GM19238 (cell line): Measurements from ENCODE around the gene TMEM236.

Experiments
- DNase-seq: peaks from one replicate; pipeline ENCODE4 v3.0.0; 2011; ENCODE audit warnings: low spot score; ENCODE audit not compliant: insufficient read length

The TMEM236 gene

DNA sequence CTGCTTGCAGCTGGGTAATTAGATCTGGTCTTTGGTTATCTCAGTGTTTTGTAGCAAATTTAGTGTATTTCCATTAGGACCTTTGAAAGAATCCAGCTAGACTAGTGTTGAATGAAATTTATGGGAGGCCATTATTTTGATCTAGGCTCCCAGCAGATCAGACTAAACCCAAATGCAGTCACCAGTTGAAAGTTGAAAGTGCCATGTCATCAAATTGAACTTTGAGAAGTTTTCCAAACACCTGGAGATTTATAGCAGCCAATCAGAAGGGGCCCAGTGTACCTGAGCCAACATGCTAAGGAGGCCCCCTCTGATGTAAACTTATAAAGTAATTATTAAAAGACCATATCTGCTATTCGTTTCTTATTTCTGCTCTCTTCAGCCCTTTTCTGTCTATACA lies 11.3 kb upstream of the TMEM236 start:
- no peak for DNase-seq

DNA sequence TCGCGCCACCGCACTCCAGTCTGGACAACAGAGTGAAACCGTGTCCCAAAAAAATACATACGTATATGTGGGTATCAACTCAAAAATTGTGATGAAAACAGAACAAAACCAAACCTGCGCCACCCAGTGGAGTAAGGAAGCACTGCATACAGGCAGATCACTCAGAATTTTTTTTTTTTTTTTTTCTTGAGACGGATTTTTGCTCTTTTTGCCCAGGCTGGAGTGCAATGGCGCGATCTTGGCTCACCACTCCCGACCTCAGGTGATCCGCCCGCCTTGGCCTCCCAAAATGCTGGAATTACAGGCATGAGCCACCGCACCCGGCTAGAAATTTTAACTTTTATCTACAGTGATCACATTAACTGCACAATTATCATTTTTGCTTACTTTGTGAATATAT lies 9.1 kb upstream of the TMEM236 start:
- no peak for DNase-seq

DNA sequence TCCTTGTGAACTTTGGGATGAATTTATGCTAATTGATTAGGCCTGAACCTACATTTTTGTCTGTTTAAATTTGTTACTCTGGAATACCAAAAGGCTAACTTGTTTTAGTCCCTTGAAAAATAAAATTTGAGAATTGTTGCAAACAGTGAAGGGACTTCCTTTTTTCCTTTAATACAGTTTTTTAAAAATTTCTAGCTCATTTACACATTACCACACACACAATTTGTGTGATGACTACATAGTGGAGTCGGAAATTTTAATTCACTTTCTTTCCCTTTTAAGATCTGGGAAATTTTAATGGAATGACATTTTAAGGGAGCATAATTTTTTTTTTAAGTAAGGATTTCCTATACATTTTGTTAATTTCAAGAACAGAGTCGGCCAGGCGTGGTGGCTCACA lies 8.6 kb upstream of the TMEM236 start:
- no peak for DNase-seq

DNA sequence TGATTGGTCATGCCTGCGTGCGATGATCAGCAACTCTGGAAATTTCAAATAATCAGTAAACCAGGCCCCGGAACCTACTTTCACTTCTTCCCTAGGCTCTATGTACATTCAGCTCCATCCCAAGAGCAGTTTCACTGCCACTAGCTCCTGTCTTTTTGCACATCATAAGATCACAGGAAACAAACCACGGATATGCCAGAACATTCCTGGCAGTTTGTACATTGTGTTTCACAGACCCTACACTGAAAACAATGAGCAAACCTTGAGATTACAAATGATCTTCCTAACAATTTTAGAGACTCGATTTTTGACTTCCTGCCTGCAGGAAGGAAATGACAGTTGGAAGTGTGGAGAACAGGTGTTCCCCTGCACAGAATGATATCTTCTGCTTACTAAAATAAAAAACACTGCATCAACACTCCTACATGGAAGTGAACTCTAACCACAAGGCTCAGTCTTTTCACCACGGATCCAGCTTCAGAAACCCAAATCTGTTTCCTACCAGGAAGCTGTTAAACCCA lies 7.6 kb upstream of the TMEM236 start:
- DNase-seq = no peak

DNA sequence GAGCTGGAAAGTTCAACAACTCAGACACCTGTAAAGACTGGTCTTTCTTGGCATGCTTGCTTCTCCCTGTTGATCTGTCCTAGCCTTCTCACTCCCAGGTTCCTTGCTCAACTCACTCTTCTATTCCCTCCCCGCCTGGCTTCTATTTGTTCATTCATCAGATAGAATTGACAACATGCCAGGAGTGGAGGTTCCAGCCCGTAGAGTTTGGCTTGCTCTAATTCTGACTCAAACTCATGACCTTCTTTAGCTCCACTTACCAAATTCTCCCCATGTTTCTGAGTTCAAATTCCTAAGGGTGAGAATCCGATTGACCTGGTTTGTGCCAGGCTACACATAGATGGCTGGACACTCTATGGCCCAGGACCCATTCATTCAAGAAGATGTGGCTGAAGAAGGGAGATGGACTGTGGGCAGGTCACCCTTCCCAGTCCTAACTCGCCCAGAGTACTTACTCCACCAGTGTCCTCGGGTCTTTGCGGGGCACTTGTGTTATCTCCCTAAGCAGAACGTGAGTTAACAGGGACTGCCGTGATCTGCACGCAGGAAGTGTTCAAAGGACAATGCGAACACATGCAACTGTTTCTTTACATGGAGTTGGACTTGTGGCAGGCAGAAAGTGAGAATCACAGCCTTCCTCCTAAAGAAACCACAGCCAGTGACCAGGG lies 4.0 kb upstream of the TMEM236 start:
- no peak for DNase-seq

DNA sequence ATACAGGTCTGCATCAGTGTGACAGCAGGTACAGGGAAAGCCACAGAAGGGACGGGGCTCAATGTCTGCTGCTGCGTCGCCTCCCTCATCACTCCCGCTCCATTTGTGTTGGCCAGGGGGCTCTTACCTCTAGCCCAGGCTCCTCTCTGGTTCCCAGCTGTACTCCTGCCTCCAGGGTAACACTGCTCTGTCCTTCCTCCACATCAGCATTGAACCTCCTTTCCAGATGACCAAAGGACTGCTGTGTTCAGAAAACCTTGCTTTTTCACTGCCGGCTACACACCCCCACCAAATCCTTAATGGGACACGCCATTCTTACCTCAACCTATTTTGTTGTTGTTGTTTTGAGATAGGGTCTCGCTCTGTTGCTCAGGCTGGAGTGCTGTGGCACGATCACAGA lies 2.1 kb upstream of the TMEM236 start:
- DNase-seq = no peak

DNA sequence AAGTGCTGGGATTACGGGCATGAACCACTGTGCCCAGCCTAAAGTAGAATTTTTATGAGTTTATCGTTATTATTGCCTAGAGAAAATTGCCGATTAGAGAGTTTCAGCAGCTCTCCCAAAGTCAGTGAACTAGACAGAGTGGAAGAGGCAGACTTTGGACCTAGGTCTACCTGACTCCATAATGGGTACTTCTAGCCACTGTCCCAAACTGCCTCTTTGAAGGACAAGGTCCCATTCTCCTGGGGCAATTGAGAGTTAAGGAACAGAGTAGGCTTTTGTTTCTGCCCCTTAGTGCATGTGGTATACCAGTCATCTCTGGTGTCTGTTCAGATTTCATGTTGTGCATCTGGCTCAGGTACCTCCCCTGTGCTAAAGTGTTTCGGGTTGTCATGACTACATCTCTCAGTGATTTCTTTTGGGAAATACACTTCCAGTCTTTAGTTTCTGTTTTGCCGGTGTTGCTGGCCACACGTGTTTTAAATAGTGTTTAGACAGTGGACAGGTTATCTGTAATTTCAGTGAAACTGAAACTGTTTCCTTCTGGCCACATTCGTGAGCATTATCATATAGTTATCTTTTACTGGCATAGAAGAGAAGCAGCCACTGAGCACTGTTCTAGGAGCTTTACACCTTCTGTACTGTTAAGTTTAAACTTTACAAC lies 4.7 kb downstream of the TMEM236 start:
- DNase-seq = peak; percentile 55

DNA sequence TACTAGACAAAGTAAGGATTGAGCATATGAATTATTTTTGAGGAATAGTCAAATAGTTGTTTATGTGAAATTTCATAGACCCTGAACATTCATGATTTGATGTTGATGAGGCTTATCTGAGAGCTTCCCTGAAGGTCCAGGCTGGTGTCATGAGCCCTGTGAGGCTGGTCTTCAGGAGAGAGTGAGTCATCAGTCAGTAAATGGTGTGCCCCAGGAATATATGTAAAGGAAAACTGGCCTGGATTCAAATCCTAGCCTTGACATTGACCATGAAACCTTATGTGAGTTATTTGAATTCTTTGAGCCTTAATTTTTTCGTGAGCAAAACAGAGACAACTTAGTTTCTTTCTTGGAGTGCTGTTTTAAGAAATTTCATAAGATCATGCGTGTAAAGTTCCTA lies 6.2 kb downstream of the TMEM236 start:
- no peak for DNase-seq

DNA sequence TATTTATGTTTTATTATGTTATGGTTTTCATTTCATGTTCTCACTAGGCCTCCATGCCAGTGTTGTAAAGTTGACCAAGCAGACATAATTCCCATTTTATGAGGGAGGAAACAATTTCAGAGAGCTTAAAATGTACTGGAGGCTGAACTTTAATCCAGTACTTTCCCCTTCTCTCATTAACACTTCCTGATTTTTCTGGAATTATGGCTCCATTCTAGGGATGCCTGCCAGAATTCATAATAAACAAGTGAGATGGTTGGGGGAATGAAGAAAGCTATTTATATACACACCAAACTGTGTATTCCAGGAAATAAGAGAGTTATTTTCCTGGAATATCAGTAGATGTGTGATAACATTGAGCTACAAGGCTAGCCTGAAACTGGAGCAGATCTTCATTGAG lies 6.9 kb downstream of the TMEM236 start:
- DNase-seq = no peak

DNA sequence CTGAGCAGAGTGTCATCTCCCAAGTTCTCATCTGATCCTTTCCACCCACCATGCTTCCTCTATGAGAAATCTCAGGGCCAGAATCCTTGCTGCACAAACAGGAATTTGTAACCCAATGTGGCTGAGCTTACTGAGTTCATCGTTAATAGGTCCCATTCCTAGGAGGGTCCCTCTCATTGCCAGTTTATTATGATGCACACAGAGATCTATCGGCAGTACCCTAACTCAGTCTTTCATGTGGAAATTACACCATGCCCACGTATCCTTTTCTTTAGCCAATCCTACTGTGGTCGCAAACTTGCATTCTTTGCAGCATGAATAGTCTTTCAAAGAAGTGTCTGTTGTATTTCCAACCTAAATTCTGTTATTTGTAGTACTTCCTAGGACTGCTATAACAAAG lies 12.1 kb downstream of the TMEM236 start:
- no peak for DNase-seq

DNA sequence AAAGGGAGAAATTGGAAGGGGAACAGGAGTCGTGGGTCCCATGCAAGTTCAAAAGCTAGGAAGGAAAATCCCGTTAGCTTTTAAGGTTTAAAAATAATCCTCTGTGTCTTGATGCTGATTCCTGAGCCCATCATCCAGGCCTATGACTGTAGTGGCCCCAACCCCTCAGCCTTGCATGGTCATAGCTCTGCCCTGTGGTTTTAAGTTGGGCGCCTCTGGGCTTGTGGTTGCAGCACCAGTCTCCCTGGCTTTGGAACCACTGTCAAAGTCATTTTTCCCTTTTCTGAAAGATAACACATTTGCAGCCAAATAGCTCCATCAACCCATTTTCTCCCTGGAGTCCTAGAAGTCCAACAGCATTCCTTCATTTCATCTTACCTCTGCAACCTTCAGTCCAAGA lies 13.6 kb downstream of the TMEM236 start:
- no peak for DNase-seq

DNA sequence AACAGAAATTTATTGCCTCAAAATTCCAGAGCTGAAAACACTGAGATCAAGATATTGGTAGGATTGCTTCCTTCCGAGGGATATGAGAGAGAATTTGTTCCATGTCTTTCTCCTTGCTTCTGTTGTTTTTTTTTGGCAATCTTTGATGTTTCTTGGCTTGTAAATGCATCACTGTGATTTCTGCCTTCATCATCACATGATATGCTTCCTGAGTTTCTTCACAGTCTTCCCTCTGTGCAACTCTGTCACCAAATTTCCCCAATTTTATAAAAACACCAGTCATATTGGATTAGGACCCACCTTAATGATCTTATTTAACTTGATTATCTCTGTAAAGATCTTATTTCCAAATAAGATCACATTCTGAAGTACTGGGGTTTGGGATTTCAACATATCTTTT lies 14.7 kb downstream of the TMEM236 start:
- DNase-seq = no peak

DNA sequence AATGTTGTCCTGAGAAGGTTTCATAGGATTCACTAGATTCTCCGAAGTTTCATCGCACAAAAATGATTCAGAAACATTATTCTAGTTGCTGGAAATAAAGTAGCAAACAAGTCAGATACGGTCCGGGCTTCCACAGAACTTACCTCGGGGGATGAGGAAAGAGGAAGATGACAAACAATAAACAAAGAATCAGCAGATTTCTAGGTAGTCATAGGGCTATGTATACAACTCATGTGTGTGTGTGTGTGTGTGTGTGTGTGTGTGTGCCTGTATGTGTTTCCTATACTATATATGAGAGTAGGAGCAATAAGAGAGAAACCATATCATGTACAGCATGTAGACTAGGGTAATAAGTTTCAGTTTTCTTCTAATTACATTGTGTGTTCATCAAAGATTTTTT lies 16.5 kb downstream of the TMEM236 start:
- DNase-seq = no peak

DNA sequence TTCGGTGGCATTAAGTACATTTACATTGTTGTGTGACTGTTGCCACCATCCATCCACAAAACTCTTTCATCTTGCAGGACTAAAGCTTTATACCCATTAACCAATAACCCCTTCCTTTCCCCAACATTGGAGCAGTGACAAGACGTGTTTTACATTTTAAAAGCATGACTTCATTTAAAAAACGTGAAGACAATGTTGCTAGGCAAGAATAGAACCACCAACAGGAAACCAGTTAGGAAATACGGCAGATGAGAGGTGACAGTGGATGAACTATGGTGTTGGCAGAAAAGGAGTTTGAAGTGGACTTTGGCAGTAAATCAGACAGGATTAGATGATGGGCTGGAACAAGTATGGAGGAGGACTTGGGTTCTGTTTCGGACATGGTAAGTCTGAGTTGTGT lies 17.0 kb downstream of the TMEM236 start:
- no peak for DNase-seq

DNA sequence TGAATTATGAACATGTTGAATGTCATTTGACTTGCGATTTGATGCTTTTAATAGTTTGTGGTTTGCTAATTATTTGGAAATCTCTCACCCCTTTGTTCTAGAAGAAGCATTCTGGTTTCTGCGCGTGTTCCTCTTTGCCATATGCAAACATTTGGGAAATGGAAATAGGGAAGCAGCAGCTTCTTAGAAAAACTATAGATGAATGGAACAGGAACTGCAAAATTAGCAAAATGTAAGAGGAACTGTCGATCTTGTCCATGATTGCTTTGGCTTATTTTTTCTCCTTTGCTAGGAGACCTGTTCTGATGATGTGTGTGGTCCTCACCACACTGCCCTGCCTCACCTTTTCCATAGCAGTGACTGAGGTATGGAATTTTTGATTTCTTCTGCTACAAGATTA lies 19.0 kb downstream of the TMEM236 start:
- DNase-seq = no peak

DNA sequence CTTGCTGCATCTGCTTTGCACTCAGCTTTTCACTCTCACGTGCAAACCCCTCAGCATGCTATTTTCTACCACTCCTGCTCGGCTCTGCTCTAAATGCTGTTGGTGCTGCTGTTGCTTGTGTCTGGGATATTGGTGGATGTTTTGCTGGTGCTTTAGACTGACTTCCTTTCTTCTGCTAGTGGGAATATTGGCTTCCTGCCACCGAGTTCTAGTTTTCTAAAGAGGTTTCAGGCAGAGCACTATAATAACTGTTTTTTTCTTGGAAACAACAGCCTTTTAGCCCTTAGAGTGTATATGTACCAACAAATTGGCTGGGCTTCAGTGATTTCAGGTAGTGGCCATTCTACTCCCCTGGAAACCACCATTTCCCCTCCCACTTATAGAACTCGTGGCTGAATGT lies 27.8 kb downstream of the TMEM236 start:
- no peak for DNase-seq

DNA sequence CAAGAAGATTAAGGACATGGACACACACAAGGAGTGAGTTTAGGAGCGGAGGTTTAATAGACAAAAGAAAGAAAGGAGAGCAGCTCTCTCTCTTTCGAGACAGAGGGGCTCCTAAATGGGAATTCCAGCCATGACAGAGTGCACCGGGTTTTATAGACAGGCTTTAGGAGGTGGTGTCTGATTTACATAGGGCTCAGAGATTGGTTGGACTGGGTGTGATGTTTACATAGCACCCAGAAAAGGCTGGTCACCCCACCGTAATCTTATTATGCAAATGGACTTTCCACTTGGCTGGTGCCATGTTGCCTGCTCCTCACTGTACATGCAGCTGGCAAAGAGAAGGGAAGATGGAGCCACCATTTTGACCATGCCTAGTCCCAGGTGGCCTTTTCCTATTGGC lies 28.7 kb downstream of the TMEM236 start:
- DNase-seq = no peak

DNA sequence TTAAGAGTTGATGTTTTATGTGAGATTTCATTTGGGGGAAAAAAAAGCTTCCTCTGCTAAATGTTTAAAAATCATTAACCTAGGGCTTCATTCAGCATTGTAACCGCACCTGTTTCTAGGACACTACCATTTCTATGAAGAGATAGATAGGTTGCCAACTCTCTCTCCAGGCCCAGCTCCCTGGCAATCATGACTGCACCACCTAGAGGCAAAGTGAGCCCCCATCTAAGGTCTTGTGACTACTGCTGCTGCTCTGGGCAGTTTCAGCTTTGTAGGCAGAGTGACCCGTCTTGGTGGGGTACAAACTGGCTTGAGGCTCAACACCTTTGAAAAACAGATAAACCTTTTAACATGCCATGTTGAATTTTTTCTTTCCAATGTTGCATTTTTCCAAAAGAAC lies 29.9 kb downstream of the TMEM236 start:
- no peak for DNase-seq

DNA sequence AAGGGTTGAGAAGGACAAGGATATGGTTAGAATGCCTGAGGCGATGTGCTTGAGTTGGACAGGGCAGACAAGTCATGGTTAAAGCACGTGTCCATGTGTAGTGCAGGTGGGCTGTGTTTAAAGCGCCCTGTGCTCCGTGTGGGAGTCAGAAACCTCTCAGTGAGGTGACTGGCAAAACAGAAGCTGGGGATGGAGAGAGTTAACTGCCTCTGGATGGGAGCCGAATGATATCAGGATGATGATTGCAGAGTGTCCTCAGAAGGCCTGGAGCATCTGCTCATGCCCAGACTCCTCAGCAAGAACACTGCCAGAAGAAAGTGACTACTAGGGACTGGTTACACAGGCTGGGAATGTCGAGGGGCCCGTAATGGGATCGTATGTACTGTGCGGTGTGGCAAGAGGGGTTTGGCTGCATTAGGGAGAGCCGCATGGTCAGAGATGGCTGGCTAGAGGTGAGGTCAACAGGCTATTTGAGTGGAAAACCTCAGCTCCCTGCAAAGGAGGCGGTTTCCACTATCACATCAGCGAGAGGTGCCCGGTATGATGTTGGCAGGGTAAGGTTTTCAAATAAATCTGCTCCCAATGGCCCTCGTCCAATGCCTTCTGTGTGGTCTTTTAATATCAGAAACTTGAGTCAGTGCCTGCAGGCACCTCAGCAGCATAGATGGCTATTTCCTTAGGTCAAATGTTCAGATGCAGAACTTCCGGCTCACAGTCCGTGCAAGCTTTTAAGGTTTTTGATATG lies 31.1 kb downstream of the TMEM236 start:
- DNase-seq = no peak

DNA sequence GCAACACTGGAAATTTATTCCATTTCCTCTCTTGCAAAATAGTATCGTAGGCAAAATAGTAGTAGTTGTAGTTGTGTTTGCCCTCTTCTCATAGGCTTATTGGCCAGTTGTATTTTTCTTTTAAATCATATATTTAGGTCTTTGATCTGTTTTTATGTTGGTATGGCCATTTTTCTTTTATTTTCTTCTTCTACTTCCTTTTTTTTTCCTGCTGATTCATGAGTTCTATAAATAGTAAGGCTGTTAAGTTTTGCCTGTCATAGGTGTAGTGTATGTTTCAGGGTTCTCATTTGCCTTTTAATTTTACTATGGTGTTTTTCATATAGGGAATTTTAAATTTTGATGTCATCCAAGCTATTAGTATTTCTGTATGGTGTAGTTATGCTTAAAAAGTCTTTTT lies 31.8 kb downstream of the TMEM236 start:
- DNase-seq = no peak

DNA sequence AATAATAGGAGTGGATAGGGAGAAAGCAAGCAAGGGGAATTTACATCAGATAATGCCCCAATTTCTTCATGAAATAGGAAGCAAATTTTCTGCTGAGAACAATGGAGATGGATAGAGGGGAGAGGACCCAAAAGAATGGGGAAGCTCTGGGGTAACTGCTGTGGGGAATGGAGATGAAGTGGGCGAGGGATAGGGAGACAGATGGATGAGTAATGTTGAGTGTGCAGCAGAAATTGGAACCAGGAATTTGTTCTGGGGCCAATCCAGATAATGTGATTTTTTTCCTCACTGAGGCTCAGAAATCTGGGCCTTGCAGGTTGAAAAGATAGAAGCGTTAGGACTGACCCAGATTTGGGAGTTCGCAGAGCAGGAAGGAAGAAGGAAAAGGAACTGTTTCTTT lies 32.7 kb downstream of the TMEM236 start:
- no peak for DNase-seq

DNA sequence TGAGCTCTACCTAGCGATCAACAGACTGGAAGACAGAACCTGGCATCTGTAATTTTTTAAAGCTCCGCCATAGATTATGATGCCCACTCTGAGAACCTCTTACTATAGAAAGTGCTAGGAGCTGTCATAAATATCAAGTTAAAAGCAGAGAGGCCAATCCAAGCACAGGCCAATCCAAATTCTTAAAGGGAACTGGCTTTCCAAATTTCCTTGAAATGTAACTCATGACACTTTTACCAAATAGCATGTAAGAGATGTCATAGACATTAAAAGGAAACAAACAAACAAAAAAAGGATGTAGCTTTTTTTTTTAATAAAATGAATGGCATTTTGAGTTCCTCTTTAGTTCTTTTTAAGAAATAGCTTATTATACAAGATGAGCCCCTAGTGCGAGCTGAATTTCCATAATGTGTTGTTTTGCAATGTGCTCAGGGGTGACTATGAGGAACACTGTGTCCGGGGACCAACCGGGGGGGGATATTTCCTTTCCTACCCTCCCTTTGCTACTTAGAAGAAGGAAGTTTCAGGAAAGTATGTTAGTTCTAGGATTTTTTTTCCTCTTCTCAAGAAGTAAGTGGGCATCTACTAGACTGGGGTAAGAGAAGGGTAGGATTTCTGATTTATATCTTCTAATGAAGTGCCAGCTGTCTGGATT lies 33.4 kb downstream of the TMEM236 start:
- DNase-seq = no peak
